Endothelial cell of umbilical vein (primary cell): ENCODE data around the gene PTPN14. TPM values are rescaled to one million over a fixed set of nuclear protein-coding genes. Genes with fewer than 3 reads are reported as not detected.

Experiments used
- BruUV-seq: library from RNA; stranded (reverse); fragments of 400-500 nt; replicated peaks from 2 replicates; lab custom pipeline; 2021; lab: Mats Ljungman, UMichigan
- CTCF ChIA-PET: fragments of 300-600, 350-600 bp; sonication (Branson Sonifier 250); formaldehyde crosslinking; loops from one replicate; lab custom pipeline; 2021; ENCODE audit warnings: antibody characterized with exemption, inconsistent platforms; lab: Charles Lee
- POLR2A ChIA-PET: fragments of 300-600, 350-600 bp; sonication (Branson Sonifier 250); formaldehyde crosslinking; loops from one replicate; lab custom pipeline; 2021; ENCODE audit warnings: antibody characterized with exemption, inconsistent platforms; lab: Charles Lee
- DNase-seq: peaks from one replicate; pipeline ENCODE4 v3.0.0-alpha.2; 2011; ENCODE audit warnings: low read depth, low spot score
- FAIRE-seq: peaks from 2 replicates; lab custom pipeline; 2011; peaks lifted over from hg19 to GRCh38; lab: Jason Lieb, UNC
- H2AFZ ChIP-seq: 2 replicates; pipeline ENCODE4 v1.6.0; 2012; ENCODE audit warnings: low read depth, low read length, control low read depth, inconsistent platforms
- H3K27ac ChIP-seq: 2 replicates; pipeline ENCODE4 v1.5.1; 2011; ENCODE audit warnings: low read depth, mild to moderate bottlenecking, control low read depth, low read length, moderate library complexity; ENCODE audit not compliant: insufficient read depth
- H3K27me3 ChIP-seq, 2 experiments: 2 replicates each; pipeline versions ENCODE4 v1.6.0 to v1.6.1; 2011; ENCODE audit warnings: low read length in 2 of 2, mixed read lengths in 1 of 2; ENCODE audit not compliant: control insufficient read depth in 2 of 2, insufficient read depth in 2 of 2
- H3K36me3 ChIP-seq, 2 experiments: 2 replicates in 1 of 2; 3 replicates in 1 of 2; pipeline ENCODE4 v1.5.1; 2011; ENCODE audit warnings: low read length in 2 of 2, mild to moderate bottlenecking in 1 of 2, moderate library complexity in 1 of 2; ENCODE audit not compliant: control insufficient read depth in 2 of 2, insufficient read depth in 2 of 2; ENCODE audit errors: extremely low read depth in 1 of 2
- H3K4me1 ChIP-seq: 3 replicates; pipeline ENCODE4 v1.5.1; 2011; ENCODE audit warnings: mild to moderate bottlenecking, low read length; ENCODE audit not compliant: control insufficient read depth, insufficient read depth; ENCODE audit errors: extremely low read depth
- H3K4me2 ChIP-seq: 2 replicates; pipeline ENCODE4 v1.6.1; 2011; ENCODE audit warnings: low read length, control low read depth, mixed read lengths; ENCODE audit not compliant: insufficient read depth
- H3K4me3 ChIP-seq, 3 experiments: fragments of 200-600 bp in 1 of 3; sonication (generic), shearing (Covaris generic) in 1 of 3; replicated peaks in 1 of 3; 2 replicates each; pipeline ENCODE4 v1.5.1; 2011 to 2016; ENCODE audit warnings: control low read depth in 3 of 3, low read length in 3 of 3, mild to moderate bottlenecking in 2 of 3, inconsistent platforms in 1 of 3, low read depth in 1 of 3, moderate library complexity in 1 of 3; ENCODE audit not compliant: insufficient read depth in 1 of 3
- H3K79me2 ChIP-seq: 2 replicates; pipeline ENCODE4 v1.6.0; 2012; ENCODE audit warnings: low read length, inconsistent platforms; ENCODE audit not compliant: control insufficient read depth, insufficient read depth
- H3K9ac ChIP-seq: replicated peaks from 2 replicates; pipeline ENCODE3; 2011; ENCODE audit warnings: low read length, control low read depth; ENCODE audit not compliant: insufficient read depth; ENCODE audit errors: extremely low read depth
- H3K9me1 ChIP-seq: replicated peaks from 3 replicates; pipeline ENCODE4 v1.6.0; 2011; ENCODE audit warnings: mild to moderate bottlenecking, low read length; ENCODE audit not compliant: control insufficient read depth, insufficient read depth; ENCODE audit errors: extremely low read depth
- H3K9me3 ChIP-seq: replicated peaks from 2 replicates; pipeline ENCODE4 v1.5.1; 2012; ENCODE audit warnings: low read length, inconsistent platforms; ENCODE audit not compliant: control insufficient read depth, insufficient read depth
- H4K20me1 ChIP-seq: replicated peaks from 2 replicates; pipeline ENCODE3; 2011; ENCODE audit warnings: mild to moderate bottlenecking, low read length; ENCODE audit not compliant: control insufficient read depth, insufficient read depth; ENCODE audit errors: extremely low read depth
- JUN ChIP-seq: IDR thresholded peaks from 2 replicates; pipeline ENCODE4 v1.6.1; 2011; ENCODE audit warnings: borderline replicate concordance, low read depth; ENCODE audit not compliant: insufficient read length, insufficient read depth
- MYC ChIP-seq: IDR thresholded peaks from one replicate; pipeline ENCODE4 v1.6.1; 2011; ENCODE audit warnings: mild to moderate bottlenecking, low read depth, low read length
- POLR2A ChIP-seq: IDR thresholded peaks from 2 replicates; pipeline ENCODE4 v1.6.1; 2012; ENCODE audit warnings: low read depth, mild to moderate bottlenecking, control low read depth, low read length
- POLR2AphosphoS5 ChIP-seq: IDR thresholded peaks from 2 replicates; pipeline ENCODE4 v1.6.1; 2012; ENCODE audit warnings: low read depth, mild to moderate bottlenecking, control low read depth, low read length, moderate library complexity; ENCODE audit not compliant: insufficient read depth
- dilution Hi-C: fragments of 300-500 bp; cut with MboI; formaldehyde crosslinking; loops from one replicate; pipeline ENCODE4 v1.15.0; 2019; ENCODE audit warnings: low sequenced_read_pairs; ENCODE audit not compliant: extremely low pct_ligation_motif_present
- intact Hi-C: fragments of 100-400 bp; cut with micrococcal nuclease; formaldehyde crosslinking; loops from one replicate; pipeline ENCODE4 v1.10.0; 2022
- polyA plus RNA-seq, 4 experiments: library from polyadenylated mRNA; depleted of rRNA in 3 of 4; stranded (reverse) in 3 of 4; unstranded in 1 of 4; fragments of >200 nt; gene quantifications; 2 replicates each; pipeline versions ENCODE4 v1.2.1 to v1.2.3, GENCODE V29; 2011 to 2012; ENCODE audit warnings: missing spikeins in 1 of 4
- total RNA-seq: library from RNA; stranded (reverse); gene quantifications from 2 replicates; pipeline ENCODE4 v1.2.3, GENCODE V29; 2021
- TF ChIP-seq, protein P1 (sequence below), 2 donors: IDR thresholded peaks; 1 replicate in 1 of 2; 2 replicates in 1 of 2; pipeline ENCODE4 v1.5.1; 2011; ENCODE audit warnings: low read length in 2 of 2, mild to moderate bottlenecking in 2 of 2, moderate library complexity in 2 of 2, control low read depth in 1 of 2, inconsistent platforms in 1 of 2, low read depth in 1 of 2; ENCODE audit not compliant: insufficient read depth in 1 of 2; ENCODE audit errors: extremely low read depth in 1 of 2

PTPN14 gene
- total and polyA plus RNA-seq, 2 donors (not counting 3 experiments of a cell fraction or from before 2014, with no cell fraction given) = 18.5 to 93.0 TPM

DNA sequence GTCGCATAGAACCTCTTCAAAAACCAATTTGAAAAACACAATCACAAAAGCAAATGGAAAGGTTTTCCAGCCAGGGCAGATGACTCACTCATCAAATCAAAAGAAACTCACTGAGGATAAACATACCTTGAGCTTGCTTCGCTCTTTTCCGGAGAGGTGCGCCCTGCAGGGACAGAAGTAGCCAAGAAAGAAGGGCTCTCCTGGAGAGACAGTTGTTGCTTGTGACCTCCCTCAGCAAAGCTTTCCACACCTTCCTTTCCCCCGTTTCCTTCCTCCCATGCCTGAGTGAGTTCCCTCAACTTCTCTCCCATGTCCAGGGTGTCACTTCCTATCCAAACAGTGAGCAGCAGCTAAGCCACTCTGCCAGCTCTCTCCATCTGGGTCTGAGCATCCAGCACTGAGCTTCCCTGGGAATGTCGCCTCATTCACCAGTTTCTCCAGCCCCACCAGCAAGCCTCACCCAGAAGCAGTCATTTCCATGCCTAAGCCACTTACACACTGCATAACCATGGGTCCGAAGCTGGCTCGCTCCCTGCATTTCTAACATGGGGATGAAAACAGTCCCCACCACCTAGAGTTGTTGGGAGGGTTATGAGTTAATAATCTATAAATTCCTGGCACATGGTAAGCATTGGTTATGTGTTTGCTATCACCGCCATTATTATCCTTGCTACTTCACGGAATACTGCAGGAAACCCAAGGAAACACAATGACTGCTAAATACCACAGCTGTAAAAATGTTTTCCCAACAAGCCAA is 75.0 kb downstream of the PTPN14 start:
- CTCF ChIA-PET = interaction anchor here (0.7 to 1.8 kb wide), 9 partner anchors 8 to 144 kb away, joined by 3 to 10 read pairs (median 4); no protein-coding TSS in a partner anchor
- peak; percentile 19 for TF ChIP-seq JUN
- TF ChIP-seq, protein P1, sequence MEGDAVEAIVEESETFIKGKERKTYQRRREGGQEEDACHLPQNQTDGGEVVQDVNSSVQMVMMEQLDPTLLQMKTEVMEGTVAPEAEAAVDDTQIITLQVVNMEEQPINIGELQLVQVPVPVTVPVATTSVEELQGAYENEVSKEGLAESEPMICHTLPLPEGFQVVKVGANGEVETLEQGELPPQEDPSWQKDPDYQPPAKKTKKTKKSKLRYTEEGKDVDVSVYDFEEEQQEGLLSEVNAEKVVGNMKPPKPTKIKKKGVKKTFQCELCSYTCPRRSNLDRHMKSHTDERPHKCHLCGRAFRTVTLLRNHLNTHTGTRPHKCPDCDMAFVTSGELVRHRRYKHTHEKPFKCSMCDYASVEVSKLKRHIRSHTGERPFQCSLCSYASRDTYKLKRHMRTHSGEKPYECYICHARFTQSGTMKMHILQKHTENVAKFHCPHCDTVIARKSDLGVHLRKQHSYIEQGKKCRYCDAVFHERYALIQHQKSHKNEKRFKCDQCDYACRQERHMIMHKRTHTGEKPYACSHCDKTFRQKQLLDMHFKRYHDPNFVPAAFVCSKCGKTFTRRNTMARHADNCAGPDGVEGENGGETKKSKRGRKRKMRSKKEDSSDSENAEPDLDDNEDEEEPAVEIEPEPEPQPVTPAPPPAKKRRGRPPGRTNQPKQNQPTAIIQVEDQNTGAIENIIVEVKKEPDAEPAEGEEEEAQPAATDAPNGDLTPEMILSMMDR (IDR thresholded peaks at IDR 0.05; ENCODE audit: extremely low read depth in 1 of 2, insufficient read depth in 1 of 2, low read depth in 1 of 2, low read length in 2 of 2) = no peak
- TF ChIP-seq POLR2AphosphoS5 = no peak
- no peak for TF ChIP-seq MYC
- no peak for TF ChIP-seq POLR2A
- no peaks in the 10 kb centered on the region for H3K27me3 ChIP-seq
- no peaks in the 10 kb centered on the region for H3K36me3 ChIP-seq
- no peaks in the 10 kb centered on the region for H3K9me1 ChIP-seq
- DNase-seq (peak; percentile 76), FAIRE-seq (peak; percentile 67)
- H3K4me3 ChIP-seq = peak overlapping the region in 1 of 3 experiments; percentile 15
- dilution Hi-C loops = loop anchor here (10.0 kb wide), 1 partner anchor 68 kb away; no protein-coding TSS in a partner anchor
- peaks cover 96% of the 10 kb centered on the region for H3K79me2 ChIP-seq
- H4K20me1 ChIP-seq = peaks cover 3% of the 10 kb centered on the region
- H2AFZ ChIP-seq = no peak overlapping the region
- no peaks in the 10 kb centered on the region for H3K9me3 ChIP-seq
- no TSS peak for BruUV-seq
- peak overlapping the region; percentile 5 for H3K9ac ChIP-seq
- POLR2A ChIA-PET = no interaction called here
- intact Hi-C loops = loop anchor here (2.0 kb wide), 3 partner anchors 30 to 74 kb away; partner anchors contain the start of gene PTPN14
- peaks cover 28% of the 10 kb centered on the region for H3K4me1 ChIP-seq
- peak overlapping the region; percentile 70 for H3K27ac ChIP-seq
- H3K4me2 ChIP-seq = peak overlapping the region; percentile 23
